OCI-LY3 (cell line): ENCODE data around the gene TMEM151A.

ENCODE experiments used
- H2AFZ ChIP-seq: fragments of 200-600, 300-600 bp; shearing (Covaris generic); 2 replicates; pipeline ENCODE4 v1.6.0; 2014; ENCODE audit warnings: antibody characterized with exemption, low read depth, low read length
- H3K27ac ChIP-seq: fragments of 200-600, 300-600 bp; sonication (generic); 2 replicates; pipeline ENCODE4 v1.5.1; 2014; ENCODE audit warnings: mild to moderate bottlenecking, low read length, moderate library complexity, mixed read lengths
- H3K27me3 ChIP-seq: fragments of 200-600, 300-600 bp; sonication (generic); 2 replicates; pipeline ENCODE4 v1.6.1; 2014; ENCODE audit warnings: low read depth, low read length, mixed read lengths
- H3K36me3 ChIP-seq: fragments of 200-600, 300-600 bp; sonication (generic); replicated peaks from 2 replicates; pipeline ENCODE3; 2014; ENCODE audit warnings: low read depth, low read length, mixed read lengths
- H3K4me1 ChIP-seq: fragments of 300-600, 200-600 bp; sonication (generic); 2 replicates; pipeline ENCODE4 v1.6.1; 2014; ENCODE audit warnings: low read length, mixed read lengths
- H3K4me2 ChIP-seq: fragments of 200-600, 300-600 bp; sonication (generic); 2 replicates; pipeline ENCODE4 v1.6.1; 2014; ENCODE audit warnings: low read length, mixed read lengths
- H3K4me3 ChIP-seq: fragments of 300-600, 200-600 bp; sonication (generic); 2 replicates; pipeline ENCODE4 v1.5.1; 2014; ENCODE audit warnings: antibody characterized with exemption, mild to moderate bottlenecking, low read length, moderate library complexity
- H3K79me2 ChIP-seq: fragments of 300-600, 200-600 bp; shearing (Covaris generic); 2 replicates; pipeline ENCODE4 v1.6.1; 2014; ENCODE audit warnings: mild to moderate bottlenecking, low read length, mixed read lengths
- H3K9ac ChIP-seq: fragments of 300-600, 200-600 bp; shearing (Covaris generic); 2 replicates; pipeline ENCODE4 v1.6.0; 2014; ENCODE audit warnings: mild to moderate bottlenecking, low read length, moderate library complexity
- H3K9me3 ChIP-seq: fragments of 200-600, 300-600 bp; shearing (Covaris generic); 2 replicates; pipeline ENCODE4 v1.6.1; 2014; ENCODE audit warnings: low read length, mixed read lengths; ENCODE audit not compliant: insufficient read depth
- H4K20me1 ChIP-seq: fragments of 200-600, 300-600 bp; sonication (generic); 2 replicates; pipeline ENCODE4 v1.6.1; 2016; ENCODE audit warnings: low read length, mixed read lengths; ENCODE audit not compliant: insufficient read depth
- EZH2phosphoT487 ChIP-seq: fragments of 200-600 bp; shearing (Covaris generic); IDR thresholded peaks from 2 replicates; pipeline ENCODE4 v1.6.1; 2018; ENCODE audit warnings: antibody characterized with exemption, mixed run types, low read depth
- TF ChIP-seq, protein P1 (sequence below): fragments of 200-600, 300-600 bp; sonication (generic); IDR thresholded peaks from 2 replicates; pipeline ENCODE4 v1.5.1; 2014; ENCODE audit warnings: antibody characterized with exemption, low read length, low read depth

The TMEM151A gene

DNA sequence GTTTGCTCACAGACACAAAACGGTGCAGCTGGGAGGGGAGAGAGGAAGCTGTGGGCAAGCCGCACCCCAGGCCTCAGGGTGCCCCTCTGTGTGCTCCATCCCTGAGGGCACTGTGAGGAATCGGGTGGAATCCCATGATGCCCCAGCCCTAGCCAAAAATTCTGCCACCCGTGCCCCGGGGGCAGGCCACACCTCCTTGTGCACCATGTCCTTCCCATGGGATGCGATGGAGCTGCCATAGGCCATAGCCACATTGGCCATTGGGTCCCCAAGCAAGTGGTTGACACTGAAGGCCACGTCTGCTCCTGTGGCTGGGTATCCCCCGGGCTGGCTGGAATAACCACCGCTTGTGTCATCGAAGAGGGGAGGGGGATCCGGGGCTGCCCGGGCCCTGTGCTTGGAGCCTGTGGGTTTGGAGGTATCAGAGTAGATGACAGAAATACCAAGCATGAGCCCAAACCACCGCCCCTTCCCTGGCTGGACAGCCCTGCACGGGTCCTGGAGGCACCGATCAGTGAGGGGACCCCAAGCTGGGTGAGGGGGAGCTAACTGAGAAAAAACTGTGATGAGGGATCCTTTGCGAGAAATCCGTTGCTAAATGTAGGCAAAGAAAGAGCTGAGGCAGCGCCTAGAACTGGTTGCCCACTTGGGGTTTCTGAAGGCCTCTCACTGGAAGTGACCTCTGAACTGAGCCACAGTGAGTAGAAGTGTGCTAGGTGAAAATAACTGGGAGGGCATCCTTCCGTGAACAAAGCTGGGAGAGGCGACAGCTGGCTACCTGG is 3.6 kb upstream of the TMEM151A start:
- Histone ChIP-seq H2AFZ (no peak overlapping the region), H3K9ac (peak overlapping the region; percentile 90), H3K36me3 (peaks cover 15% of the 10 kb centered on the region), H3K79me2 (peaks cover 21% of the 10 kb centered on the region), H3K27me3 (no peaks in the 10 kb centered on the region), H3K4me3 (peak overlapping the region; percentile 89), H3K9me3 (no peaks in the 10 kb centered on the region), H3K4me2 (peak overlapping the region; percentile 80), H4K20me1 (no peaks in the 10 kb centered on the region), H3K4me1 (peaks cover 35% of the 10 kb centered on the region), H3K27ac (peak overlapping the region; percentile 47)
- TF ChIP-seq EZH2phosphoT487, result no peak
- TF ChIP-seq, protein P1, sequence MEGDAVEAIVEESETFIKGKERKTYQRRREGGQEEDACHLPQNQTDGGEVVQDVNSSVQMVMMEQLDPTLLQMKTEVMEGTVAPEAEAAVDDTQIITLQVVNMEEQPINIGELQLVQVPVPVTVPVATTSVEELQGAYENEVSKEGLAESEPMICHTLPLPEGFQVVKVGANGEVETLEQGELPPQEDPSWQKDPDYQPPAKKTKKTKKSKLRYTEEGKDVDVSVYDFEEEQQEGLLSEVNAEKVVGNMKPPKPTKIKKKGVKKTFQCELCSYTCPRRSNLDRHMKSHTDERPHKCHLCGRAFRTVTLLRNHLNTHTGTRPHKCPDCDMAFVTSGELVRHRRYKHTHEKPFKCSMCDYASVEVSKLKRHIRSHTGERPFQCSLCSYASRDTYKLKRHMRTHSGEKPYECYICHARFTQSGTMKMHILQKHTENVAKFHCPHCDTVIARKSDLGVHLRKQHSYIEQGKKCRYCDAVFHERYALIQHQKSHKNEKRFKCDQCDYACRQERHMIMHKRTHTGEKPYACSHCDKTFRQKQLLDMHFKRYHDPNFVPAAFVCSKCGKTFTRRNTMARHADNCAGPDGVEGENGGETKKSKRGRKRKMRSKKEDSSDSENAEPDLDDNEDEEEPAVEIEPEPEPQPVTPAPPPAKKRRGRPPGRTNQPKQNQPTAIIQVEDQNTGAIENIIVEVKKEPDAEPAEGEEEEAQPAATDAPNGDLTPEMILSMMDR, result no peak

DNA sequence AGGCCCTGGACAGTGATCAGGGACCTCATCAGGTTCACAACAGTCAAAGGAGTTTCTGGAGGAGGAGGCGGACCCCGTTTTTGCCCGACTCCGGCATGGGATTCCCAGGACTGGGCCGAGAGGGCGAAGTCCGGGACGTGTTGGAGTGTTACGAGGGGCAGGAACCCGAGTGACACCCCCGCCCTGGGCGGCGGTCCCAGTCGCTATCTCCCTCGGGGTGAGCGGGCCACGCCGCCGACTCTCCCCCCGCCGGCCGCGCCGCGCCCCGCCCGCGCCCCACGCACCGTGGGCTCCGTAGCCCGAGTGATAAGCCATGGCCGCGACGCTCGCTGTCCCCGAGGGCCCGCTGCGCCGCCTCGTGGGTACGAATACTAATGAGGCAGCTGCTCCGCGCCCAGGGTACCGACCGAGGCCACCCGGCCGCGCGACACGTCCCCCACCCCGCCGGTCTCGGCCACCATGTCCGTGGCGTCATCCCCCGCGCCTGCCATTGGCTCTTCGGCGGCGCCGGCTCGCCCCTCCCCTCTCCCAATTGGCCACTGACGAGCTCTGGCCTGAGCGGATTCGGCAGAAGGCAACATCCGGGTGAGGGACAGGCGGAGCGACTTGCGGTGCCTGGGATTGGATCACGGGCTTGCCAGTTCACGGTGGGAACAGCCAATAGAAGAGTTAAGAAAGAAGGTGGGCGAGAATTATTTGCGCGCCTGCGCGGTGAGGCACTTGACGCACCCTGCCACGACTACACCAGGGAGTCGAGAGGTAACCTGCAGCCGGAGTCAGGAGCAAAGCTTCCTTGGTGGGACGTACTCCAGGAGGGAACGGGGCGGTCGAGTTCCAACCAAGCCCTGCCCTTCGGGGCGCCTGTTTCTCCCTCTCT is 2.8 kb upstream of the TMEM151A start, which contains the start of gene YIF1A:
YIF1A (minus strand) TSS at position 473 of the 877 bp plus-strand sequence; CDS start at position 315, 158 bp downstream.
- Histone ChIP-seq H3K79me2 (peaks cover 21% of the 10 kb centered on the region), H3K9ac (peak within 1 kb of the TSS; percentile 94), H3K36me3 (peaks cover 15% of the 10 kb centered on the region), H3K4me3 (peak within 1 kb of the TSS; percentile 89), H3K9me3 (no peaks in the 10 kb centered on the region), H2AFZ (peak within 1 kb of the TSS; percentile 31; the same call in 1 of the 2 replicates), H3K27ac (peak within 1 kb of the TSS; percentile 68), H3K4me2 (peak within 1 kb of the TSS; percentile 98), H4K20me1 (no peaks in the 10 kb centered on the region), H3K27me3 (no peaks in the 10 kb centered on the region), H3K4me1 (peaks cover 31% of the 10 kb centered on the region)
- TF ChIP-seq, protein P1, result peak; percentile 19; the same call in 1 of the 2 replicates
- no peak for TF ChIP-seq EZH2phosphoT487

DNA sequence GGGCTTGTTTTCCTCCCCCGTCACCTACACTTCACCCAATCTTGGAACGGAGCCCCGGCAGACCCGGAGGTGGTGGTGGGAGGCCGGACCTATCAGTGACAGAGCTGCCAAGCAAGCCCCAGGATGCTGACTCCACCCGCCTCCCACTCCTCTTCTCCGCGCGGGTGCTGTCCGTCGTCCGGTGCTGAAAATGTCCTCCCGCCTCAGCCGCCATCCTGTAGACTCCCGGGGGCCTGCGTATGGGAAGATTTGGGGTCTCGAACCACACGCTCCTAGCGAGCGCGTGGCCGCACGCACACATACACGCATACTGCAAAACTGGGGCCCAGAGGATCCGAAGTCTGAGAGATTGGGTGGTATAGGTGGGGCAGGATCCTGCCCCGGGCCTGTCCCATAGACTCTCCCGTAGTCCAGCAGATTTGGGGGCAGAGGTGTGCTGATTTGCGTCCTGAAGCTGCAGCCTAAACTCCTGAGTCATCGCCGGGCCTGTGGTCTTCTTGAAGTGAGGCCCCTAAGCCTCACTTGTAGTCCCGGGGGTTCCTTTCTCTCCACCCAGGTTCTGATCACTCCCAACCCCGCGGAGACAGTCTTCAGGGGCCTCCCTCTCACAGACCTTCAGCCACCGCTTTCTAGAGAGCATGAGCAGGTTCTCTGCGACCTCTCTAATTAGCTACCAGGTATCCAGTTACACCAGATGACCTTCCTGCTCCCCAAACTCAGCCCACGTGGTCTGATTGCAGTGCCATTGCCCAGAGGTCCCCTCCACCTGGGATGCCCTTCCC is 2.0 kb upstream of the TMEM151A start:
- Histone ChIP-seq H4K20me1 (no peaks in the 10 kb centered on the region), H3K27me3 (no peaks in the 10 kb centered on the region), H2AFZ (no peak overlapping the region), H3K36me3 (peaks cover 10% of the 10 kb centered on the region), H3K4me1 (peaks cover 22% of the 10 kb centered on the region), H3K27ac (peak overlapping the region; percentile 68), H3K9me3 (no peaks in the 10 kb centered on the region), H3K4me2 (peak overlapping the region; percentile 98), H3K79me2 (peaks cover 21% of the 10 kb centered on the region), H3K4me3 (peak overlapping the region; percentile 89), H3K9ac (peak overlapping the region; percentile 94)
- no peak for TF ChIP-seq EZH2phosphoT487
- TF ChIP-seq, protein P1, result no peak
